SK-N-SH treated with all-trans-retinoic acid at 6 μM for 48 hours (cell line): ENCODE results near the gene CXCL1.

Experiments
- ATAC-seq: fragments of 200-7000 bp; cut with Tn5 transposase; 3 replicates; pipeline ENCODE4 v1.9.1; 2020; ENCODE audit warnings: mild to moderate bottlenecking, moderate library complexity
- ARNTL ChIP-seq: fragments of 450-650 bp; formaldehyde crosslinking; IDR thresholded peaks from 2 replicates; pipeline ENCODE4 v1.5.0; 2020; ENCODE audit warnings: low read depth, mild to moderate bottlenecking, moderate library complexity, borderline replicate concordance
- BACH2 ChIP-seq: fragments of 250-450 bp; sonication (Bioruptor Pico); IDR thresholded peaks from 2 replicates; pipeline ENCODE4 v1.9.0; 2021; ENCODE audit warnings: mild to moderate bottlenecking, borderline replicate concordance
- CREB5 ChIP-seq: fragments of 250-450 bp; sonication (Bioruptor Pico); IDR thresholded peaks from 2 replicates; pipeline ENCODE4 v1.5.1; 2020; ENCODE audit warnings: low read depth, mild to moderate bottlenecking, moderate library complexity
- CSRNP3 ChIP-seq: fragments of 250-450 bp; sonication (Bioruptor Pico); IDR thresholded peaks from 2 replicates; pipeline ENCODE4 v1.5.1; 2021; ENCODE audit warnings: mild to moderate bottlenecking, moderate library complexity
- ISL1 ChIP-seq: fragments of 250-450 bp; sonication (Bioruptor Pico); IDR thresholded peaks from 2 replicates; pipeline ENCODE4 v2.1.2; 2022; ENCODE audit warnings: mild to moderate bottlenecking, moderate library complexity
- OSR1 ChIP-seq: fragments of 250-450 bp; sonication (Bioruptor Pico); IDR thresholded peaks from 2 replicates; pipeline ENCODE4 v1.8.0; 2022; ENCODE audit warnings: moderate library complexity, mild to moderate bottlenecking, inconsistent platforms
- PATZ1 ChIP-seq: fragments of 250-450 bp; sonication (Bioruptor Pico); IDR thresholded peaks from 2 replicates; pipeline ENCODE4 v1.8.0; 2020; ENCODE audit warnings: mild to moderate bottlenecking, moderate library complexity, borderline replicate concordance
- POU6F1 ChIP-seq: fragments of 250-450 bp; sonication (Bioruptor Pico); IDR thresholded peaks from 2 replicates; pipeline ENCODE4 v1.8.0; 2021; ENCODE audit warnings: low read depth, mild to moderate bottlenecking, moderate library complexity, borderline replicate concordance
- PPARA ChIP-seq: fragments of 250-450 bp; sonication (Bioruptor Pico); IDR thresholded peaks from 2 replicates; pipeline ENCODE4 v1.5.0; 2020; ENCODE audit warnings: mild to moderate bottlenecking, borderline replicate concordance
- RARB ChIP-seq: fragments of 250-450 bp; sonication (Bioruptor Pico); IDR thresholded peaks from 2 replicates; pipeline ENCODE4 v1.8.0; 2021; ENCODE audit warnings: mild to moderate bottlenecking, moderate library complexity
- SNAI2 ChIP-seq: fragments of 250-450 bp; sonication (Bioruptor Pico); IDR thresholded peaks from 2 replicates; pipeline ENCODE4 v1.5.0; 2020; ENCODE audit warnings: mild to moderate bottlenecking, moderate library complexity
- TCF4 ChIP-seq: fragments of 250-450 bp; sonication (Bioruptor Pico); IDR thresholded peaks from 2 replicates; pipeline ENCODE4 v1.8.0; 2021; ENCODE audit warnings: mild to moderate bottlenecking, moderate library complexity, borderline replicate concordance
- TOX ChIP-seq: fragments of 250-450 bp; sonication (Bioruptor Pico); IDR thresholded peaks from 2 replicates; pipeline ENCODE4 v1.8.0; 2021; ENCODE audit warnings: mild to moderate bottlenecking, moderate library complexity, borderline replicate concordance
- TSHZ2 ChIP-seq: fragments of 250-450 bp; sonication (Bioruptor Pico); IDR thresholded peaks from 2 replicates; pipeline ENCODE4 v1.5.0; 2020; ENCODE audit warnings: mild to moderate bottlenecking, moderate library complexity
- ZC3H10 ChIP-seq: fragments of 250-450 bp; sonication (Bioruptor Pico); IDR thresholded peaks from 2 replicates; pipeline ENCODE4 v1.5.1; 2021; ENCODE audit warnings: mild to moderate bottlenecking, moderate library complexity
- ZFP3 ChIP-seq: fragments of 250-450 bp; sonication (Bioruptor Pico); IDR thresholded peaks from 2 replicates; pipeline ENCODE4 v1.5.0; 2020; ENCODE audit warnings: mild to moderate bottlenecking, moderate library complexity
- ZFP30 ChIP-seq: fragments of 450-650 bp; formaldehyde crosslinking; IDR thresholded peaks from 2 replicates; pipeline ENCODE4 v1.5.0; 2022; ENCODE audit warnings: mild to moderate bottlenecking, moderate library complexity
- ZNF565 ChIP-seq: fragments of 450-650 bp; formaldehyde crosslinking; conservative IDR thresholded peaks from 2 replicates; pipeline ENCODE4 v1.5.0; 2020; ENCODE audit warnings: low read depth, mild to moderate bottlenecking, moderate library complexity
- ZNF70 ChIP-seq: fragments of 450-650 bp; formaldehyde crosslinking; IDR thresholded peaks from 2 replicates; pipeline ENCODE4 v1.5.0; 2020; ENCODE audit warnings: mild to moderate bottlenecking, moderate library complexity

Gene CXCL1

GRCh38 chr4:73828956-73829355, 40.2 kb upstream of the CXCL1 start (continued):
- no peak for TF ChIP-seq POU6F1 (CRISPR knock-in tag)

- TF ChIP-seq CREB5 (CRISPR knock-in tag), result no peak
- TF ChIP-seq BACH2 (CRISPR knock-in tag), result no peak
- TF ChIP-seq ZNF565 (CRISPR knock-in tag), result no peak
- TF ChIP-seq OSR1 (CRISPR knock-in tag), result no peak
- TF ChIP-seq CSRNP3 (CRISPR knock-in tag), result no peak
- TF ChIP-seq PPARA, result no peak
- TF ChIP-seq RARB (CRISPR knock-in tag), result no peak
- TF ChIP-seq ZC3H10, result no peak
- TF ChIP-seq TSHZ2, result no peak
- no peak for TF ChIP-seq TOX (CRISPR knock-in tag)
- ATAC-seq, result no peak
These were observed 37.6 kb upstream of the CXCL1 start for GRCh38 chr4:73831569-73831968.

GRCh38 chr4:73832651-73833237, 36.4 kb upstream of the CXCL1 start:
- TF ChIP-seq ZFP3 (CRISPR knock-in tag) (no peak), RARB (CRISPR knock-in tag) (no peak), SNAI2 (CRISPR knock-in tag) (no peak), ZFP30 (CRISPR knock-in tag) (no peak), OSR1 (CRISPR knock-in tag) (no peak), TCF4 (no peak), ZNF565 (CRISPR knock-in tag) (no peak), PATZ1 (CRISPR knock-in tag) (no peak), ZNF70 (CRISPR knock-in tag) (no peak), PPARA (no peak)
- no peak for ATAC-seq

- no peak; the same call in 2 of the 3 replicates for ATAC-seq
- no peak for TF ChIP-seq SNAI2 (CRISPR knock-in tag)
- TF ChIP-seq BACH2 (CRISPR knock-in tag), result no peak
- no peak for TF ChIP-seq ISL1 (CRISPR knock-in tag)
- TF ChIP-seq TSHZ2, result no peak
- no peak for TF ChIP-seq TCF4
- no peak for TF ChIP-seq TOX (CRISPR knock-in tag)
- TF ChIP-seq OSR1 (CRISPR knock-in tag), result no peak
- TF ChIP-seq ARNTL, result no peak
- no peak for TF ChIP-seq ZNF565 (CRISPR knock-in tag)
- no peak for TF ChIP-seq CSRNP3 (CRISPR knock-in tag)
These were observed 32.6 kb upstream of the CXCL1 start, which contains the start of gene CXCL6 for GRCh38 chr4:73836373-73837279. Gene CXCL6, plus strand, starts transcription at chr4:73836678. Its CDS starts 73 bp downstream, at chr4:73836751.
